ENCODE measurements around the gene LRIT2. TPM values are rescaled to one million over a fixed set of nuclear protein-coding genes. Genes with fewer than 3 reads are reported as not detected.
A peak's percentile ranks its signal among the peaks of the same experiment; 100 is the strongest.

LRIT2 gene
- polyA plus RNA-seq, 1 experiment = not detected

DNA sequence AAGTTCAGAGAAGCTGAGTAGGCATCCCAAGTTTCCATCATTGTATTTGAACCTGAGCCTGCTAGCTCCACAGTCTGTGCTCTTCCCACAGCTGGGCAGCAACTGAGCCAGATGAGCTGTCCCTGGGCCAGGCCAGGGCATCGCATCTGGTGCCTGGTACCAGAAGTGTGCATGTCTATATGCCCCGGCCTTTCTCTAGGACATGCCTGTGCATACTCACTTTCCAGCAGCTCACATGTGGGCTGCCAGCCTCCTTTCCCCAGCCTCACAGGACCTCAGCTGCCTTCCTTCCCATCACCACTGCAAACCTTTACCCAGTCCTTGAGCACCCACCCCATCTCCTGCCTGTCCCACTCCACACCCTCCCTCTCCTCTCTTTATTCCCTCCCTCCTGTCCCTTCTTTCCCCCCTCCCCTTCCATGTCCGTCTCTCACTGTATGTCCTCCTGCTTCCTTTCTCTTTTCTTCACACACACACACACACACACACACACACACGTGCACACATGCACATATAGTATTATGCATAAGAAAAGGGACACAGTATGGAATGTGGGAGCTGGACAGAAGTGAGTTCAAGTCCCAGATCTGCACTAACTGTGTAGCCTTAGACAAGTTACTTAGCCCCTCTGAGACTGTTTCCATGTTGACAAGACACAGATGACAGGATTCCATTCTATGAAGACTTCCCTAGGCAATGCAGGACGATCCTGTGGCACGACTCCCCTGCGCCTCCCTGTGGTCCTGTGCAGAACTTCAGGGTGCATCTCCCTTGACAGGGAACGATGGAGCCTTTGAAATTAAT is 20.1 kb downstream of the LRIT2 start:
- Histone ChIP-seq H3K9me3 (ENCODE audit: control insufficient read depth, insufficient read depth, low read length) (no peaks in the 10 kb centered on the region), H3K4me3 (ENCODE audit: low read depth, low read length) (no peak overlapping the region), H3K27ac (ENCODE audit: low read depth, low read length) (no peak overlapping the region), H3K27me3 (ENCODE audit: control insufficient read depth, insufficient read depth, low read length) (peaks cover 2% of the 10 kb centered on the region)
- DNase-seq (ENCODE audit: low read depth, low spot score) = no peak
- CTCF ChIA-PET = interaction anchor here (0.7 to 2.0 kb wide), 2 partner anchors 58 to 332 kb away, joined by 3 to 9 read pairs; no protein-coding TSS in a partner anchor
- POLR2A ChIA-PET = no interaction called here
- TF ChIP-seq CTCF (IDR thresholded peaks at IDR 0.05; ENCODE audit: low read depth, low read length) = peak; percentile 72

- no peak overlapping the region for H3K4me3 ChIP-seq (ENCODE audit: low read depth, low read length)
- H3K27me3 ChIP-seq (ENCODE audit: control insufficient read depth, insufficient read depth, low read length) = peaks cover 2% of the 10 kb centered on the region
- ChIA-PET POLR2A (no interaction called here), CTCF (interaction anchor here (0.7 to 2.0 kb wide), 2 partner anchors 57 to 333 kb away, joined by 3 to 9 read pairs; no protein-coding TSS in a partner anchor)
- no peak for TF ChIP-seq CTCF (IDR thresholded peaks at IDR 0.05; ENCODE audit: low read depth, low read length)
- no peaks in the 10 kb centered on the region for H3K9me3 ChIP-seq (ENCODE audit: control insufficient read depth, insufficient read depth, low read length)
- H3K27ac ChIP-seq (ENCODE audit: low read depth, low read length) = no peak overlapping the region
- DNase-seq (ENCODE audit: low read depth, low spot score) = no peak
Observed at GRCh38 chr10:84204610-84205009, 20.7 kb downstream of the LRIT2 start.

GRCh38 chr10:84204122-84204521 is 21.2 kb downstream of the LRIT2 start:
- no peak overlapping the region for H3K4me3 ChIP-seq (ENCODE audit: low read depth, low read length)
- ChIA-PET CTCF (no interaction called here), POLR2A (no interaction called here)
- no peak overlapping the region for H3K27ac ChIP-seq (ENCODE audit: low read depth, low read length)
- DNase-seq (ENCODE audit: low read depth, low spot score) = no peak
- TF ChIP-seq CTCF (IDR thresholded peaks at IDR 0.05; ENCODE audit: low read depth, low read length) = peak; percentile 27
- H3K9me3 ChIP-seq (ENCODE audit: control insufficient read depth, insufficient read depth, low read length) = no peaks in the 10 kb centered on the region
- H3K27me3 ChIP-seq (ENCODE audit: control insufficient read depth, insufficient read depth, low read length) = peaks cover 2% of the 10 kb centered on the region

GRCh38 chr10:84202349-84202748 is 23.0 kb downstream of the LRIT2 start:
- Histone ChIP-seq H3K27ac (ENCODE audit: low read depth, low read length) (no peak overlapping the region), H3K4me3 (ENCODE audit: low read depth, low read length) (no peak overlapping the region), H3K9me3 (ENCODE audit: control insufficient read depth, insufficient read depth, low read length) (no peaks in the 10 kb centered on the region), H3K27me3 (ENCODE audit: control insufficient read depth, insufficient read depth, low read length) (peaks cover 7% of the 10 kb centered on the region)
- ChIA-PET POLR2A (no interaction called here), CTCF (no interaction called here)
- no peak for DNase-seq (ENCODE audit: low read depth, low spot score)
- no peak for TF ChIP-seq CTCF (IDR thresholded peaks at IDR 0.05; ENCODE audit: low read depth, low read length)

DNA sequence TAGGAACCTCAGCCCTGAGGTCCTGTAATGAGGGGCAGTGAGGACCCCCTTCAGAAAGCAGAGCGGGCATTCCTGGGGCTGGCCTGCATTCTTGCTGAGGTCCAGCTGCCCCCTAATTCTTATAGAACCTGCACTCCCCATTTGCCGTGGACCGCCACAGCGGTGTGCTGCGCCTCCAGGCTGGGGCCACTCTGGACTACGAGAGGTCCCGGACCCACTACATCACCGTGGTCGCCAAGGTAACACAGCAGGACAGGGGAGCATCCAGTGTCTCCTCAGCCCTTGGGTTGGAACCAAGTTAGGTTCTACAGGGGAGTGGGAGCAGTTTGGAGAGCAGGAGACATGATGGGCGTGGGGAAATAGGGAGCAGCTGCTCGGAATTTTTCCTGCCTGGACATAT is 23.7 kb downstream of the LRIT2 start:
- H3K9me3 ChIP-seq (ENCODE audit: control insufficient read depth, insufficient read depth, low read length) = no peaks in the 10 kb centered on the region

More for the DNA sequence above, 23.7 kb downstream of the LRIT2 start:
- H3K27ac ChIP-seq (ENCODE audit: low read depth, low read length) = no peak overlapping the region
- DNase-seq (ENCODE audit: low read depth, low spot score) = no peak
- no peak overlapping the region for H3K4me3 ChIP-seq (ENCODE audit: low read depth, low read length)
- TF ChIP-seq CTCF (IDR thresholded peaks at IDR 0.05; ENCODE audit: low read depth, low read length) = no peak
- peaks cover 10% of the 10 kb centered on the region for H3K27me3 ChIP-seq (ENCODE audit: control insufficient read depth, insufficient read depth, low read length)
- CTCF ChIA-PET = no interaction called here
- POLR2A ChIA-PET = no interaction called here
